Gastroesophageal sphincter (tissue), 4 donors: ENCODE results near the gene CTNNA2. TPM values are rescaled to one million over a fixed set of nuclear protein-coding genes. Genes with fewer than 3 reads are reported as not detected.

Experiments
- ATAC-seq: fragments of 150-250 bp; one replicate; pipeline ENCODE4 v1.9.1; 2016; ENCODE audit warnings: mild to moderate bottlenecking, moderate library complexity
- H3K27ac ChIP-seq, 4 donors: fragments of 200-600 bp; sonication (generic) in 3 of 4; 1 replicate in 3 of 4; 2 replicates in 1 of 4; pipeline ENCODE4 v1.5.1; 2016 to 2019
- H3K27me3 ChIP-seq: fragments of 200-600 bp; sonication (generic); one replicate; pipeline ENCODE4 v1.5.1; 2019
- H3K36me3 ChIP-seq, 2 donors: fragments of 200-600 bp; sonication (generic); one replicate each; pipeline ENCODE4 v1.5.1; 2019; ENCODE audit warnings: control low read depth in 1 of 2
- H3K4me1 ChIP-seq, 3 donors: fragments of 200-600 bp; sonication (generic); 1 replicate in 2 of 3; 2 replicates in 1 of 3; pipeline ENCODE4 v1.5.1; 2016 to 2019; ENCODE audit warnings: control low read depth in 2 of 3
- H3K4me3 ChIP-seq, 2 donors: fragments of 200-600 bp; sonication (generic); one replicate each; pipeline ENCODE4 v1.5.1; 2019; ENCODE audit warnings: mild to moderate bottlenecking in 1 of 2, moderate library complexity in 1 of 2
- H3K9me3 ChIP-seq, 3 donors: fragments of 200-600 bp; sonication (generic); one replicate each; pipeline ENCODE4 v1.5.1; 2017 to 2019; ENCODE audit warnings: control low read depth in 2 of 3
- EP300 ChIP-seq: sonication (generic); formaldehyde crosslinking; IDR thresholded peaks from one replicate; pipeline ENCODE4 v1.6.1; 2017; ENCODE audit warnings: antibody characterized with exemption, mild to moderate bottlenecking
- POLR2A ChIP-seq, 2 donors: fragments of 450-650 bp; IDR thresholded peaks; one replicate each; pipeline ENCODE4 v1.6.1; 2017; ENCODE audit warnings: antibody characterized with exemption in 2 of 2, mild to moderate bottlenecking in 2 of 2, moderate library complexity in 1 of 2
- POLR2AphosphoS5 ChIP-seq: sonication (generic); formaldehyde crosslinking; IDR thresholded peaks from one replicate; pipeline ENCODE4 v1.6.1; 2017; ENCODE audit warnings: antibody characterized with exemption
- WGBS, 2 donors: methylation state at CpG; one replicate each; pipeline ENCODE4 v1.1.5; 2018; ENCODE audit warnings: low coverage in 1 of 2; 5-methylcytosine and 5-hydroxymethylcytosine counted together
- total RNA-seq, 4 donors: library from RNA; depleted of rRNA; stranded (reverse); fragments of >200 nt; gene quantifications; one replicate each; pipeline ENCODE4 v1.1.0, GENCODE V29; 2016
- TF ChIP-seq, protein P1 (sequence below), 4 experiments: fragments of 200-600 bp in 2 of 4; fragments of 450-650 bp in 2 of 4; sonication (generic) in 1 of 4; IDR thresholded peaks; one replicate each; pipeline ENCODE4 v1.5.1; 2017 to 2019; ENCODE audit warnings: antibody characterized with exemption in 4 of 4, mild to moderate bottlenecking in 2 of 4, moderate library complexity in 2 of 4

CTNNA2 gene
- total RNA-seq, 4 donors from 2014 or later = 0.15 to 4.2 (median 0.68) TPM

DNA sequence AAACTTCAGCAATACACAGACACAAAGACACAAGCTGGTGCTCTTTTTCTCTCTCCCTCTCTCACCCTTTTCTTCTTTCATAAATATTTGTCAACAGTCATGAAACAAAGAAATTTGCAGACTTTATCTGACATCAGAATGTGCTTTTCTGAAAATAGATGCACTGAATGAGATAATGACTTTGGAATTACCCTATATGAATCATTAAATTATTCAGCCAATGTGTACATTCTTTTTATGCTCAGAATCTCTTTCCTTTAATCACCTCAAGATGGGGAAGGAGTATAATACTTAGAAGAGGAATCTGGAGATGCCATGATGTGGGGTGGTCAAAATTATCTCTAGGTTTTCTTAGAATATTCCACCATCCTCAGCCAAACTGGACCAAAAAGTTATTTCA is 501.8 kb downstream of the CTNNA2 start:
- H3K27ac ChIP-seq = no peak overlapping the region
- TF ChIP-seq, protein P1, sequence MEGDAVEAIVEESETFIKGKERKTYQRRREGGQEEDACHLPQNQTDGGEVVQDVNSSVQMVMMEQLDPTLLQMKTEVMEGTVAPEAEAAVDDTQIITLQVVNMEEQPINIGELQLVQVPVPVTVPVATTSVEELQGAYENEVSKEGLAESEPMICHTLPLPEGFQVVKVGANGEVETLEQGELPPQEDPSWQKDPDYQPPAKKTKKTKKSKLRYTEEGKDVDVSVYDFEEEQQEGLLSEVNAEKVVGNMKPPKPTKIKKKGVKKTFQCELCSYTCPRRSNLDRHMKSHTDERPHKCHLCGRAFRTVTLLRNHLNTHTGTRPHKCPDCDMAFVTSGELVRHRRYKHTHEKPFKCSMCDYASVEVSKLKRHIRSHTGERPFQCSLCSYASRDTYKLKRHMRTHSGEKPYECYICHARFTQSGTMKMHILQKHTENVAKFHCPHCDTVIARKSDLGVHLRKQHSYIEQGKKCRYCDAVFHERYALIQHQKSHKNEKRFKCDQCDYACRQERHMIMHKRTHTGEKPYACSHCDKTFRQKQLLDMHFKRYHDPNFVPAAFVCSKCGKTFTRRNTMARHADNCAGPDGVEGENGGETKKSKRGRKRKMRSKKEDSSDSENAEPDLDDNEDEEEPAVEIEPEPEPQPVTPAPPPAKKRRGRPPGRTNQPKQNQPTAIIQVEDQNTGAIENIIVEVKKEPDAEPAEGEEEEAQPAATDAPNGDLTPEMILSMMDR (IDR thresholded peaks at IDR 0.05) = no peak
- TF ChIP-seq POLR2AphosphoS5 (no peak), POLR2A (IDR thresholded peaks at IDR 0.05) (no peak), EP300 (no peak)
- H3K9me3 ChIP-seq = no peaks in the 10 kb centered on the region
- no peak overlapping the region for H3K4me3 ChIP-seq
- H3K36me3 ChIP-seq = no peaks in the 10 kb centered on the region
- H3K4me1 ChIP-seq = no peaks in the 10 kb centered on the region
- no peak for ATAC-seq
- H3K27me3 ChIP-seq = no peaks in the 10 kb centered on the region

DNA sequence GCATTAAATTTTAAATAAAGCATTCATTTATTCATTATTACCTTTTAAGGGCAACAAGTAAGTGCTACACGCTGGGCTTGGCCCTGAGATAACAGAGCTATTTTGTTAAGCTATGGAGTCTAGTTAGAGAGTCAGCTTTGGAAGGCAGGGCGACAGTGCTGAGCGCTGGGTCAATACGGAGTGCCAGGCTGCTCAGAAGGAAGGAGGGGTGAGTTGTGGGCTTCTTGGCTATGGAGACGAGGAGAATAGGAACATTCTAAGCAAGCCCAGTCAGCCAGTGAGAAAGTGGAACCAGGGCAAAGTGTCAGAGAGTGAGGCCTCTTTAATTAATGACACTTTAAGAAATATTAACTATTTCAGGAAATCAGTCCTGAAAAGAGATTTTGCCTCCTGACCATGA is 503.3 kb downstream of the CTNNA2 start:
- Histone ChIP-seq H3K4me1 (no peaks in the 10 kb centered on the region), H3K27me3 (no peaks in the 10 kb centered on the region), H3K27ac (no peak overlapping the region), H3K4me3 (no peak overlapping the region), H3K9me3 (no peaks in the 10 kb centered on the region), H3K36me3 (no peaks in the 10 kb centered on the region)
- ATAC-seq = no peak
- WGBS, 2 donors = 50 to 57% methylated on average over 2 to 5 of the region's 5 CpGs
- TF ChIP-seq, protein P1 (IDR thresholded peaks at IDR 0.05) = no peak
- TF ChIP-seq EP300 = no peak
- no peak for TF ChIP-seq POLR2AphosphoS5
- TF ChIP-seq POLR2A (IDR thresholded peaks at IDR 0.05) = no peak

DNA sequence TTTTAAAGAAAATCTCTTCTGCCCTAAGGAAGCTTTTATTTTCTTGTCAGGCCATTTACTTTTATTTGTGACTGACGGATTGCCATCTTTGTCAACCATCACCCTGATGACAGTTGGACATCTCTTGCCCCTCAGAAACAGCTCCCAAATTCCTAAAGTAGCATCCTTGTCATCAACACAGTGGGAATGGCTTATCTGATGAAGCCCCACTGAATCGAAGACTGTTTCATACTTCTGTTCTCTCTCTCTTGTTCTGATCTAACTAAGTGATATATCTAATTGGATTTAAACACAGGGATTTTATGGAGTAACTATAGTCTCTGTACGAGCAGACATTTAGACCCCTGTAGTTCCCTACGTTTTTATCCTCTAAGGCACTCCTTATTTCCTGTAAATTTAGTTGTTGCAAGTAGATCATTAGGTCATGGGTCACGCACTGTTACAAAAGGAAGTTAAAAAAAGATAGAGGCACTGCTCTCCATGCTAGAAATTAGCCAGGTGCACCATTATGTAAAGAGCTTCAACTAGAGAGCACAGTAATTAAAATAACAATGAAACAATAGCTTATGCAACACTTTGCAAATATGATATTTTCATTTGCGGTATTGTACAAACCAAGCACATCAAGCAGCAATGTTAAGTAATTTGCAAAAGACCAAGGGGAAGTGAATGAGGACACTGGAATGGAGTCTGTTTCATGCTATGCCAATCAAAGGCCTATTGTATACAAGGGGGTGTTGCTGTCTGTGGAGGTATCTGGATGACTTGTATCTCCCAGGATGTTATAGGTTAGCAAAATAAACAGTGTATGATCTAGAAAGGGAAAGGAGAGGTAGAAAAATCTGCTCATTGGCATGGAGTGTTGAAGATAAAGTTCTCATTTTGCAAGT is 507.0 kb downstream of the CTNNA2 start:
- no peaks in the 10 kb centered on the region for H3K27me3 ChIP-seq
- WGBS, 2 donors = 71 to 76% methylated on average over 4 to 6 of the region's 6 CpGs
- no peak for TF ChIP-seq POLR2A (IDR thresholded peaks at IDR 0.05)
- TF ChIP-seq, protein P1 (IDR thresholded peaks at IDR 0.05) = no peak
- TF ChIP-seq POLR2AphosphoS5 = no peak
- TF ChIP-seq EP300 = no peak
- no peaks in the 10 kb centered on the region for H3K4me1 ChIP-seq
- H3K9me3 ChIP-seq = no peaks in the 10 kb centered on the region
- H3K36me3 ChIP-seq = no peaks in the 10 kb centered on the region
- H3K27ac ChIP-seq = no peak overlapping the region
- no peak overlapping the region for H3K4me3 ChIP-seq
- ATAC-seq = no peak

DNA sequence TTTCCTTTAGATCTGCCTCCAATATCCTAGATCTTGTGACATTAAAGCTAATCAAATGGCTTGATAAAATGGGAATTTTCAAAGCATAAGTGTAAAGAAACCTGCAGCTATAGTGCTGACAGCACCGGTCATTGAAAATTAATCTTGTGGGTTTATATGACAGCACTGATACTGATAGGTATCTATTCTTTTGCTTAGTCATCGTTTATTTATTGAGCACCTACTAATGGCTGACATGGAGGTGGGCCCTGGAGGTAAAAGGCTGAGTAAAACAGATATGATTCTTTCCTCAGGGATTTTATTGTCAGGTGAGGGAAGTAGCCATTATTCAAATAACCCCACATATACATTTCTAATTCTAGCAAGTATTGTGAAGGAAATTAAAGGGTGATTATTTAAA is 509.2 kb downstream of the CTNNA2 start:
- TF ChIP-seq, protein P1 (IDR thresholded peaks at IDR 0.05) = no peak
- TF ChIP-seq EP300 = no peak
- TF ChIP-seq POLR2AphosphoS5 = no peak
- no peak for TF ChIP-seq POLR2A (IDR thresholded peaks at IDR 0.05)
- no peak overlapping the region for H3K27ac ChIP-seq
- ATAC-seq = no peak
- H3K36me3 ChIP-seq = no peaks in the 10 kb centered on the region
- H3K9me3 ChIP-seq = no peaks in the 10 kb centered on the region
- H3K4me1 ChIP-seq = no peaks in the 10 kb centered on the region
- H3K27me3 ChIP-seq = no peaks in the 10 kb centered on the region
- 87 to 94% methylated on average over 2 of the region's 2 CpGs for WGBS, 2 donors
- H3K4me3 ChIP-seq = no peak overlapping the region

DNA sequence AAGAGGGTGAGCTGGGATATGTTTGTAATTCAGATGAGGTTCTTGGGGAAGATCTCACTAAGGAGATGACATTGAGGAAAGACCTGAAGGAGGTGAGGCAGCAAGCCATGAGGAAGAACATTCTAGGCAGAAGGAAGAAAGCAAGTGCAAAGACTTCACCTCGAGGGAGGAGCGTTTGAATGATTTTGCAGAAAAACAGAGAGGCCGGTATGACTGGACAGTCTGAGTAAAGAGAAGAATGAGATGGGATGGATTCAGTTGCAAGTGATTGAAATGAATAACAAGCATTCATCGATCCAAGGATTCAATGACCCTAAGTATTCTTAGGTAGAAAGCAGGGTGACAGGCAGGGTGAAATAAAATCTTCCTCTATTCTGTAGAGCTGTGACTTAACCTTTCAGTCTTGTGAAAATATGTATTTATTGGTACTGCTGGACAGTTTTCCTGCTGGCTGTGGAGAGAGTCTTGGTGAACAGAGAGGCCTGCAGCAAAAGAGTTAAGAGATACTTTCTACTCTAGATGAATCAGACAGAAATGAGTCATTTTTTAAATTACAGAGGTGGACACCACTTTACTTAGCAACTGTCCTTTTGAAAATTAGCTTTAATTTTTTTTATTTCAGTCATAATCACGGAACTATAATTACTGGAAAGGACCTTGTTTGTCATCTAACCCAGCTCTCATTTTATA is 513.3 kb downstream of the CTNNA2 start:
- Histone ChIP-seq H3K9me3 (no peaks in the 10 kb centered on the region), H3K4me3 (no peak overlapping the region), H3K4me1 (no peaks in the 10 kb centered on the region), H3K36me3 (no peaks in the 10 kb centered on the region), H3K27me3 (no peaks in the 10 kb centered on the region), H3K27ac (no peak overlapping the region)
- no peak for ATAC-seq
- no peak for TF ChIP-seq POLR2AphosphoS5
- TF ChIP-seq, protein P1 (IDR thresholded peaks at IDR 0.05) = no peak
- no peak for TF ChIP-seq POLR2A (IDR thresholded peaks at IDR 0.05)
- no peak for TF ChIP-seq EP300
- 77 to 87% methylated on average over 5 of the region's 5 CpGs for WGBS, 2 donors
